OCI-LY3 (cell line): Measurements from ENCODE around the gene AKAP5.

ENCODE experiments used
- EZH2phosphoT487 ChIP-seq: fragments of 200-600 bp; shearing (Covaris generic); IDR thresholded peaks from 2 replicates; pipeline ENCODE4 v1.6.1; 2018; ENCODE audit warnings: antibody characterized with exemption, mixed run types, low read depth
- TF ChIP-seq, protein P1 (sequence below): fragments of 200-600, 300-600 bp; sonication (generic); IDR thresholded peaks from 2 replicates; pipeline ENCODE4 v1.5.1; 2014; ENCODE audit warnings: antibody characterized with exemption, low read length, low read depth

DNA sequence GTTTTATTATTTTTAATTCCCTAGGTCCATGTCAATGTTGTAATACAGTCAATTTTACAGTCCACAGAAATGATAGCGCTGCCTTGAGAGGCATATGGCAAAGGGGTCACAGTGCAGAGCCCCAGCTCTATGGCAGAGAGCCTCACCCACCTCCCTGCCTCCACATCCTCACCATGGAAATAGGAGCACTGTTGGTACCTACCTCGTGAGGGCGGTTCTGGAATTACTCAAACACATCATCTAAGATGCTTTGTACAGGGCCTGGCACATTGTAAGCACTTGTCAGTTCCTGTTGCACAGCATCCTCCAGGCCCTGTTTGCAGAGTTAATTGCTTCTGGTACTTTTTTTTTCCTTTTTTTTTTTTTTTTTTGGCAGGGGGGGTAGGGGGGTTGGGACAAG lies 4.1 kb upstream of the AKAP5 start:
- TF ChIP-seq, protein P1, sequence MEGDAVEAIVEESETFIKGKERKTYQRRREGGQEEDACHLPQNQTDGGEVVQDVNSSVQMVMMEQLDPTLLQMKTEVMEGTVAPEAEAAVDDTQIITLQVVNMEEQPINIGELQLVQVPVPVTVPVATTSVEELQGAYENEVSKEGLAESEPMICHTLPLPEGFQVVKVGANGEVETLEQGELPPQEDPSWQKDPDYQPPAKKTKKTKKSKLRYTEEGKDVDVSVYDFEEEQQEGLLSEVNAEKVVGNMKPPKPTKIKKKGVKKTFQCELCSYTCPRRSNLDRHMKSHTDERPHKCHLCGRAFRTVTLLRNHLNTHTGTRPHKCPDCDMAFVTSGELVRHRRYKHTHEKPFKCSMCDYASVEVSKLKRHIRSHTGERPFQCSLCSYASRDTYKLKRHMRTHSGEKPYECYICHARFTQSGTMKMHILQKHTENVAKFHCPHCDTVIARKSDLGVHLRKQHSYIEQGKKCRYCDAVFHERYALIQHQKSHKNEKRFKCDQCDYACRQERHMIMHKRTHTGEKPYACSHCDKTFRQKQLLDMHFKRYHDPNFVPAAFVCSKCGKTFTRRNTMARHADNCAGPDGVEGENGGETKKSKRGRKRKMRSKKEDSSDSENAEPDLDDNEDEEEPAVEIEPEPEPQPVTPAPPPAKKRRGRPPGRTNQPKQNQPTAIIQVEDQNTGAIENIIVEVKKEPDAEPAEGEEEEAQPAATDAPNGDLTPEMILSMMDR, result no peak
- no peak for TF ChIP-seq EZH2phosphoT487
